IPS DF 19.7 (cell line): Measurements from ENCODE around the gene KLHL36.
"Not testable (repeated sequence)": the region's sequence is repeated elsewhere in the genome, so short reads cannot be mapped to it uniquely, and the experiment has no call there.

Source experiments
- DNase-seq: peaks from one replicate; pipeline ENCODE4 v3.0.0-alpha.2; 2013; ENCODE audit warnings: low read depth, low spot score

KLHL36 gene

GRCh38 chr16:84672276-84673202 lies 24.2 kb downstream of the KLHL36 start:
- DNase-seq = peak; percentile 33

DNA sequence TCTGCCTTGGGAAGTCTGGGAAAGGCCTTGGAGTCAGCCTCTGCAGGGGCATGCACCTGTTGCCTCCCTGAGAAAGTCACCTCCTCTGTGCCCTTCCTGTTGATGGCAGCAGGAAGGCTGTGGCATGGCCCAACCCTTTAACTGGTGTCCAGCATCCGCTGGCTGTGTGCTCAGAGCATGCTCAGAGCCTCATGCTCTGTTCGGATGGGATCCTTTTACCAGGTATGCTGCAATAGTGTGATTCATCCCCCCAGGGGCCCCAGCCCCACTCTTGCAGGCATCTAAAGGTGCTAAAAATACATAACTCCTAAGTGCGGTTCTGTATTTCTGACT lies 24.9 kb downstream of the KLHL36 start:
- DNase-seq = no peak

- no peak for DNase-seq
Observed at GRCh38 chr16:84673561-84673960, 25.2 kb downstream of the KLHL36 start.

DNA sequence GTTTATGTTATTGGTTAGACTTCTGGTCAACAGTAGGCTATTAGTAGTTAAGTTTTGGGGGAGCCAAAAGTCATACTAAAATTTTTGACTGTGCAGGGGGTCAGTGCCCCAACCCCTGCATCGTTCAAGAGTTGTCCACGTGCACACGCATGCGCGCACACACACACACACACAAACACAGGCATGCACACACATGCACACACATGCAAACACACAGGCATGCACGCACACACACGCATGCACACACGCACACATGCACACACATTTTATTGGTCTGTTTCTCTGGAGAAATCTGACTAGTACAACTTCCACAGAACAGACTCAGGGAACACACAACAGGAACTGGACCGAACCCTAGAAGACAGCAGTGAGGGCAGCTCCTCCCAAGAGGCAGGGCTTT lies 27.1 kb downstream of the KLHL36 start:
- DNase-seq = no peak

- no peak for DNase-seq
Observed at GRCh38 chr16:84675884-84676283, 27.6 kb downstream of the KLHL36 start.

- DNase-seq = no peak
Observed at GRCh38 chr16:84677017-84677803, 28.9 kb downstream of the KLHL36 start.

- DNase-seq = no peak
Observed at GRCh38 chr16:84677849-84678248, 29.5 kb downstream of the KLHL36 start.

DNA sequence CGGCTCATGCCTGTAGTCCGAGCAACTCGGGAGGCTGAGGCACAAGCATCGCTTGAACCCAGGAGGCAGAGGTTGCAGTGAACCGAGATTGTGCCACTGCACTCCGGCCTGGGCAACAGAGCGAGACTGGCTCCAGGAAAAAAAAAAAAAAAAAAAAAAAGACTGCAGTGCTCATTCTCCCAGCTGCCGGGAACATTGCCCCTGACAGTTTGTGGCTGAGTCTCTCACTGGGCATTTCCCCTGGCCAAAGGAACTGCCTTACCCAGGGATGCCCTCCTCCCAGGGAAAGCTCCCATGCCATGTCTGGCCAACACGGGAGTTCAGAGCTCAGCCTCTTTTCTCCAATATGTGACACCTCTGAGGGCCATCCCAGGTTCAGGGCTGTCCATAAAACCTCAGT lies 30.2 kb downstream of the KLHL36 start:
- DNase-seq = no peak

- DNase-seq = no peak
Observed at GRCh38 chr16:84680165-84680842, 32.0 kb downstream of the KLHL36 start.

DNA sequence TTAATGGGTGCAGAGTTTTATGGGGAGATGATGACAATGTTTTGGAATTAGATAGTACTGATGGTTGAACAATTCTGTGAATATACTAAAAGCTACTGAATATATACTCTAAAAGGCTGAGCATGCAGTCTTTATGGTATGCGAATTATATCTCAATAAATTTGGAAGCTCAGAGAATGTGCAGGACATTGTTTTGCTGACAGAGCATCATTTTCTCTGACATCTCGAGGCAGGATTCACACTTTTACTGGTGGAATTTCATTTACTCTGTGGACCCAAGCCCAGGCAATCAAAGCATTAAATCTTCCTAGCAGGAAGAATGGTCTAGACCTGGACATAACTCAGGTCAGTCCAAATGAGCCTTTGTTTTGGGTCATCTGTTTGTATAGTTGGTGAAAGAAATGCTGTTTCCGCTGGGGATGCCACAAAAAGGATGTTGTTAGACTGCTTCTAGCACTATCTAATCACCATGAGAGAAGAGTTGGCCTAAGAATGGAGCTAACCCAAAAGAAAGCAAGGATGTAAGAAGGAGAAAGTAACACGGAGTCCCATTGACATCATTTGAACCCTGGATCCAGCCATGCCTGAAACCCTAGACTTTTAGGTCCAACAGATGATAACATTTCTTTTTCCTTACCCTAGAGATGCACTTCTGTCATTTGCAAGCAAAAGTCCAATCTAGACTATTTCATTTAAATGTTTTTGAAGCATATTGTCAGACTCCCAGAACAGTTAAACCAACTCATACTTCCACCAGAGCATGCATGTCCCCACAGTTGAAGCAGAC lies 32.7 kb downstream of the KLHL36 start:
- DNase-seq = no peak

GRCh38 chr16:84683691-84684591 lies 35.6 kb downstream of the KLHL36 start:
- peak; percentile 60 for DNase-seq

- no peak for DNase-seq
Observed at GRCh38 chr16:84684592-84684965, 36.3 kb downstream of the KLHL36 start.

- no peak for DNase-seq
Observed at GRCh38 chr16:84685210-84685609, 36.9 kb downstream of the KLHL36 start.

DNA sequence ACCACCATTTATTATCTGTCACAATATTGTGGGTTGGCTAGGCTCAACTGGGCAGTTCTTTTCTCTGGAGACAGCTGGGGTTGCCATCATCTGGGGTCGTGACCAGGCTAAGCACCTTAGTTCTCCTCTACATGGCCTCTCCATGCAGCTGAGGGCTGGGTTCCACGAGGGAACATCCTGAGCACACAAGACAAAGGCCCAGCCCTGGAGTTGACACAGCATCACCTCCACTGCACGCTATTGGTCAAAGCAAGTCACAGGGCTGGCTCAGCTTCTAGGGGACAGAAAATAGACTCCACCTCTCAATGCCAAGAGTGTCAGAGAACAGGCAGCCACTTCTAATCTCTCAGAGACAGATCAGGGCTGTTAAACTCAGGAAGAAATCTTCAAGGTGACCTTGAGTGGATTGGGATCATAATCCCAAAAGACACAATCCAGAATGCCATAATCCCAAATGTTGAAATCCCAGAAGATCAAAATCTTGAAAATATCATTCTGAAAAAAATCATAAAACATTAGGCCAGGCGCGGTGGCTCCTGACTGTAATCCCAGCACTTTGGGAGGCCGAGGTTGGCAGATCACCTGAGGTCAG lies 38.5 kb downstream of the KLHL36 start:
- no peak for DNase-seq

- no peak for DNase-seq
Observed at GRCh38 chr16:84687715-84688114, 39.4 kb downstream of the KLHL36 start.

GRCh38 chr16:84688163-84688562 lies 39.9 kb downstream of the KLHL36 start:
- DNase-seq = not testable (repeated sequence)

DNA sequence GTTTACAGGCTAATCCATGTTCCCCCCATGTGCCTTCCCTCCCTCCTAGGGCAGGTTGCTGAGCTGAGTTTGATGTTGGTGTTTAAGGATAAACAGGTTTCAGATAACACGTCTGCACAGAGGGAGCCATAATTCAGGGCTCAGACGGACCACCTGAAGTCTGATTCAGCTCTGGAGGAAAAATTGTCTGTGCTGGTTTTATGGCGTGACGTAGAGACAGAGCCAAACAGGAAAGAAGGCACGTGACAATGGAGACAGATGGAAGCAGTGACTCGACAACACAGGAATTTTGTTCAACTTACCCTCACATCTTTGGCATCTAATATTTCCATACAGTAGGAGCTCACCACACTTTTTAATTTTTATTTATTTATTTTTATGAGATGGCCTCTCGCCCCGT lies 40.8 kb downstream of the KLHL36 start:
- no peak for DNase-seq

GRCh38 chr16:84690088-84690819 lies 41.9 kb downstream of the KLHL36 start:
- no peak for DNase-seq

DNA sequence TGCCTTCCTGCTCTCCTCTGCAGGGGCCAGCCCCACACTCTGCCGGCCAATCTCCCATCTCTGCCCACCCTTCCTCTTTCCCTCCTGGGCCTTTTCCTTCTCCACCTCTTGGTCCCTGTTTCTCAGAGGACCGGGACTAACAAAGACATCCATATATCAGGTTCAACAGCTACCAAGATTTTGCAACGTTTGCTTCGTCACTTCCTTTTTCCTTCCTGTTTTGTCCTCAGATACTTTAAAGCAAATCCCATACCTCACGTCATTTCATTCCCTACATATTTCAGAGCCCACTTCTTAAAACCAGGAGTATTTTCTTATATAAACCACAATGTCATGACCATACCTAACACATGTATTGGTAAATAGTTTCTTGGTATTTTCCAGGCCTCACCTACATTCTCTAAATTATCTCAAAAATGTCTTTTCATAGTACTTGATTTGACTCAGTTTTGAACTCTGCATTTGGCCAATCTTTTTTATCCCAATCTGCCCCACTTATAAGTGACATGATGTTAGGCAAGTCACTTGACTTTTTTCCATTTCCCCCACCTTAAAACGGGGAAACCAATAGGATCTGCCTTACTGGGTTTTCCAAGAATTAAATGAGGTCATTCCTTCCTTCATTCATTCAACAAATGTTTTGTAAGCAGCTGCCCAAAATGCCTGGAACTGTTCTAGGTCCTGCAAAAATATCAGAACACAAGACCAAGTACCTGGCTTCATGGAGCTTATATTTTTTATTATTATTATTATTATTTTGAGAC lies 44.3 kb downstream of the KLHL36 start:
- DNase-seq = no peak
